Dermis lymphatic vessel endothelial cell (primary cell): ENCODE results near the gene SMAD1. TPM values are rescaled to one million over a fixed set of nuclear protein-coding genes. Genes with fewer than 3 reads are reported as not detected.

Experiments
- total RNA-seq: library from RNA; depleted of rRNA; stranded (reverse); fragments of >200 nt; gene quantifications from 2 replicates; pipeline ENCODE4 v1.2.1, GENCODE V29; 2014

SMAD1 gene
- total RNA-seq: 53.0 and 63.7 TPM in 2 replicates

DNA sequence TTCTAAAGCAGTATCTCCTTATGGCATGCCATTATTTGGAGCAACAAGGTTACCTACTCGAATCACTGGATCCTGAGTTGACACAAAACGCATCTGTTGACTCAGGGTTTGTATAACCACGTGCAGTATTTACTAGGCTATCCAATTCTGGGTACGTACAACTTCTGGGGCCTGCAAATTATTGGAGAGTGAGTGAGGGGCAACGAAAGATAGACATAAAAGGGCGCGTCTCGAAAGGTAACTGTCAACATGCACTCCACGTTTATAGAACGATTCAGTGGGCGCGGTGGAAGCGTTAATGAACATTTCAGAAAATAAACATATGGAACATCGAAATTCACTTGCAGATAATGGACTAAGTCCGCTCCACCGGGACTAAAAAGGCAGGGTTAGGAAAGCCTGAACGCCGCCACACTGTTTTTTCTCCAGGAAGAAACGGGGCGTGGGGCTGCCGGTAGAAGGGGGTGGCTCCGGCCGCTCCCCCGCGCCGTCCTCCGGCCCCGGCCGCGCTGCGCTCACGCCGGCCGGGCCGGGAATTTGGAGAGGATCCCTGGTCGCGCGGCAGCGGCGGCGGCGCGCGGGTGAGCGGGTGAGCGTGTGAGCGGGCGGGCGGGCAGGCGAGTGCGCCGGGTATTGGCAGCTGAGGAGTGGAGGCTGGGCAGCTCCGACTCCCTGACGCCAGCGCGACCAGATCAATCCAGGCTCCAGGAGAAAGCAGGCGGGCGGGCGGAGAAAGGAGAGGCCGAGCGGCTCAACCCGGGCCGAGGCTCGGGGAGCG, at the start of gene SMAD1:
TSS of gene SMAD1 (plus strand) at position 690 of the 778 bp plus-strand sequence. CDS start 32,761 bp downstream, outside the sequence.

Other genes starting within 250 kb of the SMAD1 start
- 2.0 and 2.1 TPM in 2 replicates for gene MMAA, start 137.5 kb downstream of the SMAD1 start, total RNA-seq
- gene C4orf51, start 198.3 kb downstream of the SMAD1 start, total RNA-seq: not detected in 2 replicates